GM13976 (cell line): Measurements from ENCODE around the gene CNPY3.

Source experiments
- DNase-seq: peaks from one replicate; pipeline ENCODE4 v3.0.0; 2012; ENCODE audit warnings: low spot score
- CTCF ChIP-seq: IDR thresholded peaks from 2 replicates; pipeline ENCODE4 v1.5.1; 2012; ENCODE audit warnings: borderline replicate concordance, mild to moderate bottlenecking; ENCODE audit not compliant: insufficient read depth; ENCODE audit errors: extremely low read depth, missing control alignments, control extremely low read depth
- in situ Hi-C: fragments of 300-500 bp; cut with MboI; formaldehyde crosslinking; loops from one replicate; pipeline ENCODE4 v1.12.0; 2022; ENCODE audit warnings: low sequenced_read_pairs, mixed read lengths, inconsistent platforms; ENCODE audit not compliant: unreplicated experiment

CNPY3 gene

DNA sequence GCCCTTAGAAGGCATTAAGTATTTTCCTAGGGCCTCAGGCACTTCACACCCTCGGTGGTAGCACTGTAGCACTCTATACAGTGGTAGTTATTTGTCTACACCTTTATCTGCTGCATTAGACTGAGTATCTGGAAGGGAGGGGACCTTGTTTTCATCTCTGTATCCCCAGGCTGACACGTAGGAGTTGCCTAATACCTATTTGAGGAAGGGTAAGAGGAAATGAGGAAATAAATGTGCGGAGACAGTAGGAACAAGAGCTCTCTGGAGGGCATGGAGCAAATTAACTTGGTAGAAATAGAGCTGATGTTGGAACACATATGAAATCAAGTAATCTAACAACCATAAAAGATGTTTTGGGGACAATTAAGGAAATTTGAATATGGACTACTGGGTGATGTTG lies 3.9 kb downstream of the CNPY3 start:
- in situ Hi-C loops, result no loop called here
- DNase-seq, result no peak
- no peak for TF ChIP-seq CTCF

DNA sequence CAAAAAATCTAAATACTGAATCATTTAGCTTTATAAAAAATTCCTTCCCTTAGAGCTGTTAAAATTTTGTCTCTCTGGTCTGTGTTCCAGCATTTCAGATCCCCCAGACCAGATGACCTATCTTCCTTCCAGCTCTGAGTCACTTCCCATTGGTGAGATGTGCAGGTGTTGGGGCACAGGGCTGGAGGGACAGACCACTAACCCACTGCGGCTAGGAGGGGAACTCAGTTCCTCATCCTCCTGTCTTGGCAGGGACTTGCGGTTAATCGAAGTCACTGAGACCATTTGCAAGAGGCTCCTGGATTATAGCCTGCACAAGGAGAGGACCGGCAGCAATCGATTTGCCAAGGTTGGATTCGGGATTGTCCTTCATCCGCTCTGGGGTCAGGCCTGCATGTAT lies 6.0 kb downstream of the CNPY3 start:
- in situ Hi-C loops, result no loop called here
- TF ChIP-seq CTCF, result no peak
- DNase-seq, result no peak

DNA sequence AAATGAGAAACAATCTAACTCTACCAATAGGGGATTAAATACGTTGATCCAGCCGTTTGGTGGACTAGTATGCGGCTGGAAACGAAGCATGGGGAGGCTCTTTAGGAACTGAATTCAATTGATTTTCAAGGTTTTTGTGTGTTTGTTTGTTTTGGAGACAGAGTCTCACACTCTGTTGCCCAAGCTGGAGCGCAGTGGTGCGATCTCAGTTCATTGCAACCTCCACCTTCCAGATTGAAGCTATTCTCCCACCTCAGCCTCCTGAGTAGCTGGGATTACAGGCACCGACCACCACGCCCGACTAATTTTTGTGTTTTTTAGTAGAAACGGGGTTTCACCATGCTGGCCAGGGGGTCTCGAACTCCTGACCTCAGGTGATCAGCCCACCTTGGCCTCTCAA lies 7.1 kb downstream of the CNPY3 start:
- in situ Hi-C loops, result no loop called here
- TF ChIP-seq CTCF, result no peak
- DNase-seq, result no peak

DNA sequence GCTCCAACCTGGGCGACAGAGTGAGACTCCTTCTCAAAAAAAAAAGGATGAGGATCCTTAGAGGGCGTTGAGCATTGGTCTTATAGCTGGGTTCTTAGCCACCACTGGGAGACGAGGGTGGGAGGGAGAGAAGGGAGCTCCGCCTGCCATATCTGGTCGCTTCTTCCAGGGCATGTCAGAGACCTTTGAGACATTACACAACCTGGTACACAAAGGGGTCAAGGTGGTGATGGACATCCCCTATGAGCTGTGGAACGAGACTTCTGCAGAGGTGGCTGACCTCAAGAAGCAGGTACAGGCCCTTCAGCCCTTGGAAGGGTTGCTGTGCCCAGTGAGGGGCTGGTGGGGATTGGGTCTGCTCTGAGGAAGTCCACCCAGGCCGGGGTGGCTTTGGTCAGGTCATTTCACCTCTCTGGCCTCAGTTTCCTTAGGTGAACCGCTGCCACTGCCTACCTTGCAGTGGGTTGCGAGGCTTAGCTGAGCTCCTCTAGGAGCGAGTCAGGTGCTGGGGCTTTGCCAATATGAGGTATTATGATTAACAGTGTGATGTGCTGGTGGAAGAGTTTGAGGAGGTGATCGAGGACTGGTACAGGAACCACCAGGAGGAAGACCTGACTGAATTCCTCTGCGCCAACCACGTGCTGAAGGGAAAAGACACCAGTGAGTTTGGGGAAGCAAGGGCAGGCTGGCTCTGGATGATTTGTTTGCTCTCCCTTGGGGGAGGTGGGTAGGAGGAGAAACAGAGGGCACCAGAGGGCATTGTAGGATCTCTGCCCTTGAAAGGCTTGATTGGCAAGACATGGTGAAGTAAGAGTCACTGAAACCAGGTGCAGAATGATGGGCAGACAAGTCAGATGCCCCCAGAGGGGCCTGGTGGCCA lies 8.5 kb downstream of the CNPY3 start:
- in situ Hi-C loops, result no loop called here
- no peak for TF ChIP-seq CTCF
- no peak for DNase-seq

DNA sequence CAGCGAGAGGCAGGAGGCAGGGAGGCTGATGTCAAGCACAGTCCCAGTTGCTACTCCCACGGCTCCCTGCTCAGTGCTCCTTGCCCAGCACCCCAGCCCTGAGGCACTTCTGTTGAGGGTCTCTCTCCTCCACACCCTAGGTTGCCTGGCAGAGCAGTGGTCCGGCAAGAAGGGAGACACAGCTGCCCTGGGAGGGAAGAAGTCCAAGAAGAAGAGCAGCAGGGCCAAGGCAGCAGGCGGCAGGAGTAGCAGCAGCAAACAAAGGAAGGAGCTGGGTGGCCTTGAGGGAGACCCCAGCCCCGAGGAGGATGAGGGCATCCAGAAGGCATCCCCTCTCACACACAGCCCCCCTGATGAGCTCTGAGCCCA lies 9.1 kb downstream of the CNPY3 start:
- no peak for TF ChIP-seq CTCF
- DNase-seq, result no peak
- in situ Hi-C loops, result no loop called here

GRCh38 chr6:42938987-42939809 lies 9.9 kb downstream of the CNPY3 start:
- in situ Hi-C loops, result no loop called here
- no peak for TF ChIP-seq CTCF
- no peak for DNase-seq
